B cell (primary cell): ENCODE results near the gene AAK1. TPM values are rescaled to one million over a fixed set of nuclear protein-coding genes. Genes with fewer than 3 reads are reported as not detected.

Source experiments
- ATAC-seq: fragments of 200-7000 bp; cut with Tn5 transposase; one replicate; pipeline ENCODE4 v1.10.0; 2021; ENCODE audit warnings: low read depth, mild to moderate bottlenecking, moderate number of reproducible peaks, moderate library complexity
- CTCF ChIA-PET: fragments of 350-600 bp; sonication (Branson Sonifier 250); formaldehyde crosslinking; loops from one replicate; lab custom pipeline; 2021; ENCODE audit warnings: antibody characterized with exemption, inconsistent platforms; lab: Charles Lee
- POLR2A ChIA-PET: fragments of 350-600 bp; sonication (Branson Sonifier 250); formaldehyde crosslinking; loops from one replicate; lab custom pipeline; 2021; ENCODE audit warnings: antibody characterized with exemption; lab: Charles Lee
- DNase-seq: peaks from one replicate; pipeline ENCODE4 v3.0.0; 2013
- H2AFZ ChIP-seq: 2 replicates; pipeline ENCODE4 v1.6.1; 2012; ENCODE audit warnings: mild to moderate bottlenecking, low read depth, low read length; ENCODE audit not compliant: insufficient read depth, poor library complexity, severe bottlenecking
- H3K27ac ChIP-seq, 2 donors: 1 replicate in 1 of 2; 2 replicates in 1 of 2; pipeline ENCODE4 v1.5.1; 2012 to 2013; ENCODE audit warnings: low read length in 2 of 2, mild to moderate bottlenecking in 2 of 2, moderate library complexity in 1 of 2
- H3K27me3 ChIP-seq, 4 experiments: fragments of 200-600 bp in 1 of 4; sonication (generic) in 1 of 4; replicated peaks in 1 of 4; 1 replicate in 2 of 4; 2 replicates in 2 of 4; pipeline versions ENCODE4 v1.6.1 to v1.7.0; 2013 to 2016; ENCODE audit warnings: low read length in 3 of 4, mild to moderate bottlenecking in 2 of 4, mixed read lengths in 1 of 4, moderate library complexity in 1 of 4; ENCODE audit not compliant: insufficient read depth in 4 of 4, control insufficient read depth in 3 of 4; ENCODE audit errors: control extremely low read depth in 1 of 4
- H3K36me3 ChIP-seq, 2 experiments: replicated peaks in 1 of 2; 1 replicate in 1 of 2; 2 replicates in 1 of 2; pipeline versions ENCODE4 v1.6.1 to v1.7.1; 2013; ENCODE audit warnings: low read length in 1 of 2; ENCODE audit not compliant: insufficient read depth in 2 of 2, control insufficient read depth in 1 of 2; ENCODE audit errors: control extremely low read depth in 1 of 2, extremely low read depth in 1 of 2
- H3K4me1 ChIP-seq, 2 donors: fragments of 200-600 bp in 1 of 2; sonication (generic) in 1 of 2; 1 replicate in 1 of 2; 2 replicates in 1 of 2; pipeline versions ENCODE4 v1.5.1 to v1.6.1; 2013 to 2017; ENCODE audit warnings: low read length in 2 of 2; ENCODE audit not compliant: control insufficient read depth in 2 of 2, insufficient read depth in 2 of 2
- H3K4me2 ChIP-seq: replicated peaks from 2 replicates; pipeline ENCODE3; 2012; ENCODE audit warnings: mild to moderate bottlenecking, low read depth, low read length; ENCODE audit not compliant: poor library complexity, severe bottlenecking
- H3K4me3 ChIP-seq, 5 experiments: fragments of 200-600 bp in 1 of 5; sonication (generic) in 1 of 5; 1 replicate in 3 of 5; 2 replicates in 2 of 5; pipeline versions ENCODE4 v1.5.1 to v1.7.0; 2011 to 2016; ENCODE audit warnings: low read length in 4 of 5, mild to moderate bottlenecking in 4 of 5, low read depth in 2 of 5, control low read depth in 1 of 5, moderate library complexity in 1 of 5; ENCODE audit not compliant: insufficient read depth in 1 of 5; ENCODE audit errors: control extremely low read depth in 1 of 5, extremely low read depth in 1 of 5
- H3K79me2 ChIP-seq: fragments of 200-600 bp; sonication (generic); one replicate; pipeline ENCODE4 v1.6.0; 2016; ENCODE audit warnings: low read length; ENCODE audit not compliant: control insufficient read depth, insufficient read depth
- H3K9ac ChIP-seq: fragments of 200-600 bp; sonication (generic); 2 replicates; pipeline ENCODE4 v1.6.1; 2017; ENCODE audit warnings: mild to moderate bottlenecking, low read length, moderate library complexity
- H3K9me3 ChIP-seq, 3 donors: one replicate each; pipeline versions ENCODE4 v1.6.1 to v1.7.1; 2013; ENCODE audit warnings: low read length in 2 of 3; ENCODE audit not compliant: control insufficient read depth in 2 of 3, insufficient read depth in 1 of 3; ENCODE audit errors: control extremely low read depth in 1 of 3
- H4K20me1 ChIP-seq: 2 replicates; pipeline ENCODE4 v1.6.0; 2012; ENCODE audit warnings: mild to moderate bottlenecking, low read length; ENCODE audit not compliant: insufficient read depth, control insufficient read depth, poor library complexity, severe bottlenecking
- H3K27ac Mint-ChIP-seq: one replicate; pipeline ENCODE4 v1.8.0; 2021; ENCODE audit warnings: mixed read lengths
- H3K27me3 Mint-ChIP-seq: one replicate; pipeline ENCODE4 v1.8.0; 2021; ENCODE audit warnings: mixed read lengths
- H3K4me1 Mint-ChIP-seq: one replicate; pipeline ENCODE4 v1.8.0; 2021; ENCODE audit warnings: mixed read lengths
- H3K4me3 Mint-ChIP-seq: one replicate; pipeline ENCODE4 v1.8.0; 2021; ENCODE audit warnings: mixed read lengths
- H3K9me3 Mint-ChIP-seq: one replicate; pipeline ENCODE4 v1.8.0; 2022; ENCODE audit warnings: mixed read lengths; ENCODE audit not compliant: insufficient read depth
- EZH2 ChIP-seq: IDR thresholded peaks from 2 replicates; pipeline ENCODE4 v1.6.1; 2012; ENCODE audit warnings: borderline replicate concordance, low read depth, mild to moderate bottlenecking, moderate library complexity, low read length; ENCODE audit not compliant: insufficient read depth, poor library complexity, severe bottlenecking
- WGBS: methylation state at CpG from one replicate; pipeline ENCODE4 v1.1.5; 2013; ENCODE audit warnings: missing lambda C conversion rate; ENCODE audit not compliant: insufficient coverage; 5-methylcytosine and 5-hydroxymethylcytosine counted together
- intact Hi-C: fragments of 100-400 bp; cut with micrococcal nuclease; formaldehyde crosslinking; loops from one replicate; pipeline ENCODE4 v1.10.0; 2022
- polyA plus RNA-seq: library from polyadenylated mRNA; depleted of rRNA; stranded (reverse); fragments of >200 nt; gene quantifications from 2 replicates; pipeline ENCODE4 v1.2.3, GENCODE V29; 2012
- total RNA-seq, 2 donors: library from RNA; stranded (reverse); fragments of 120-200 nt in 1 of 2; gene quantifications; 1 replicate in 1 of 2; 2 replicates in 1 of 2; pipeline versions ENCODE4 v1.2.3 to v1.2.4, GENCODE V29; 2013 to 2022
- TF ChIP-seq, protein P1 (sequence below): fragments of 200-600 bp; IDR thresholded peaks from one replicate; pipeline ENCODE4 v1.8.0; 2022; ENCODE audit warnings: antibody characterized with exemption, mild to moderate bottlenecking

AAK1 gene
- total and polyA plus RNA-seq, 2 donors (not counting 1 experiment from before 2014, with no cell fraction given), result 2.4 to 7.2 TPM

GRCh38 chr2:69582582-69583176 is 60.9 kb downstream of the AAK1 start:
- H3K9ac ChIP-seq, result no peak overlapping the region
- WGBS, result 0% methylated on average over 1 of the region's 3 CpGs

More at GRCh38 chr2:69582582-69583176, 60.9 kb downstream of the AAK1 start:
- Mint-ChIP-seq H3K4me1 (peaks cover 8% of the 10 kb centered on the region), H3K27me3 (peaks cover 13% of the 10 kb centered on the region), H3K9me3 (no peaks in the 10 kb centered on the region), H3K27ac (no peak overlapping the region), H3K4me3 (no peak overlapping the region)
- DNase-seq (no peak), ATAC-seq (no peak)
- CTCF ChIA-PET, result interaction anchor here (0.9 to 1.5 kb wide), 5 partner anchors 9 to 142 kb away, joined by 3 to 4 read pairs (median 3); no protein-coding TSS in a partner anchor
- Histone ChIP-seq H3K36me3 (no peaks in the 10 kb centered on the region), H3K9me3 (no peaks in the 10 kb centered on the region), H3K27me3 (peaks cover 0 to 3% (median 0%) of the 10 kb centered on the region in 4 experiments), H3K79me2 (no peaks in the 10 kb centered on the region), H4K20me1 (no peaks in the 10 kb centered on the region), H3K4me3 (no peak overlapping the region), H3K4me2 (peak overlapping the region; percentile 27), H2AFZ (no peak overlapping the region), H3K4me1 (peaks cover 10 to 13% of the 10 kb centered on the region in 2 donors), H3K27ac (no peak overlapping the region)
- TF ChIP-seq, protein P1, sequence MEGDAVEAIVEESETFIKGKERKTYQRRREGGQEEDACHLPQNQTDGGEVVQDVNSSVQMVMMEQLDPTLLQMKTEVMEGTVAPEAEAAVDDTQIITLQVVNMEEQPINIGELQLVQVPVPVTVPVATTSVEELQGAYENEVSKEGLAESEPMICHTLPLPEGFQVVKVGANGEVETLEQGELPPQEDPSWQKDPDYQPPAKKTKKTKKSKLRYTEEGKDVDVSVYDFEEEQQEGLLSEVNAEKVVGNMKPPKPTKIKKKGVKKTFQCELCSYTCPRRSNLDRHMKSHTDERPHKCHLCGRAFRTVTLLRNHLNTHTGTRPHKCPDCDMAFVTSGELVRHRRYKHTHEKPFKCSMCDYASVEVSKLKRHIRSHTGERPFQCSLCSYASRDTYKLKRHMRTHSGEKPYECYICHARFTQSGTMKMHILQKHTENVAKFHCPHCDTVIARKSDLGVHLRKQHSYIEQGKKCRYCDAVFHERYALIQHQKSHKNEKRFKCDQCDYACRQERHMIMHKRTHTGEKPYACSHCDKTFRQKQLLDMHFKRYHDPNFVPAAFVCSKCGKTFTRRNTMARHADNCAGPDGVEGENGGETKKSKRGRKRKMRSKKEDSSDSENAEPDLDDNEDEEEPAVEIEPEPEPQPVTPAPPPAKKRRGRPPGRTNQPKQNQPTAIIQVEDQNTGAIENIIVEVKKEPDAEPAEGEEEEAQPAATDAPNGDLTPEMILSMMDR, result no peak
- TF ChIP-seq EZH2, result no peak
- intact Hi-C loops, result no loop called here
- POLR2A ChIA-PET, result no interaction called here
